HPDE6-E6E7 (cell line): ENCODE data around the gene KCNH5.
"Not testable (repeated sequence)": the region's sequence is repeated elsewhere in the genome, so short reads cannot be mapped to it uniquely, and the experiment has no call there.

Experiments
- DNase-seq: peaks from one replicate; pipeline ENCODE4 v3.0.0; 2011; ENCODE audit warnings: missing footprints; ENCODE audit errors: extremely low spot score

KCNH5 gene

GRCh38 chr14:62882967-62883366 is 162.3 kb downstream of the KCNH5 start:
- DNase-seq: no peak

DNA sequence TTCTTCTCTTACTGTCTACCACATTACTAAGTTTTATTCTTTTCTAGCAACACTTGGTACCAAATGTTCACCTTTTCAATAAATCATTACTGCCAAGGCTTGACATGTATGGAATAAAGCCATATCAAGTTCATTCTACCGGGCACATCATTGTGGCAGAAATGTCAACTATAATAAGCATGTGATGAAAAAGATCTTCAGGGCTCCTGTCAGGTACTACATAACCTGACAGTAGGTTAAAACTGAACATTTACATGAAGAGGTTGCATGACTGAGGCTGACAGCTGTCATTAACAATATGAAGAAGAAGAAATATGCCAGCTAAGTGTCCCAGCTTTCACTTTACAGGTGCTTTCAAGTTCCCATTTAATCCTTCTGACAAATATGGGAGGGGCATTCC is 178.9 kb downstream of the KCNH5 start:
- no peak for DNase-seq

DNA sequence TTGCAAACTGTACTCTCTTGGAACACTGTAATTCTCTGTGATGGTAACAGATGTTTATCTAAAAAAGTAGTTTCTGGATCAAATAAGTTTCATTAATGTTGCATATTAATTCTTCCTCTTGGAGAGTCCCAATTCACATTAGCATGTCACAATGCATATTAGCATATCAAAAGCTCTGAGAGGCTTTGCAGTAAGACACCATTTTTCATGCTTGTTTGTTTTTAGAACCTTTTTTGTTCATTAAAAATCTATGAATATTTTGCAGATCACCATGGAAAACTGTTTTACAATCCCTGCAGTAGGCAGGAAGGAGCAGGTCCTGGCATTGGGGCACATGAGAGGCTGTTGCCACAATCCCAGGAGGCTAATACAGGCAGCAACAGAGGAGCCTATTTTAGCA is 180.7 kb downstream of the KCNH5 start:
- DNase-seq: no peak

DNA sequence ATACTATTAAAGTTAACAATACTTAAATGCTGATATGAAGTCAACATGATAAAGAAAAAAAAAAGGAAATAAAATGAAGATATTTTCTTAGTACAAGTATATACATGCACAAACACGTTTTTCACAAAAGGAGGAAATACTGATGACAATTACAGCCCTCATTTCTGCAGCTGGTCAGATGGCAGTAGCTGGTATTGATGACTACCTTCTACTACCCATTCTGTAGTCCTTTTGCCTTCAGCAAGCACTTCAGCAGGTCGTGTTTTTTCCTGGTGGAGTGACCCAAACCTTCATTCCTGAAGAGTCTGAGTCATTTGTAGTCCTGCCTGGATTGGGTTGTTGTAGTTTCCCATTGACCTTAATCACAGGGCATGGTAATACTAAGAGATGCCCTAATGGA is 187.2 kb downstream of the KCNH5 start:
- not testable (repeated sequence) for DNase-seq

DNA sequence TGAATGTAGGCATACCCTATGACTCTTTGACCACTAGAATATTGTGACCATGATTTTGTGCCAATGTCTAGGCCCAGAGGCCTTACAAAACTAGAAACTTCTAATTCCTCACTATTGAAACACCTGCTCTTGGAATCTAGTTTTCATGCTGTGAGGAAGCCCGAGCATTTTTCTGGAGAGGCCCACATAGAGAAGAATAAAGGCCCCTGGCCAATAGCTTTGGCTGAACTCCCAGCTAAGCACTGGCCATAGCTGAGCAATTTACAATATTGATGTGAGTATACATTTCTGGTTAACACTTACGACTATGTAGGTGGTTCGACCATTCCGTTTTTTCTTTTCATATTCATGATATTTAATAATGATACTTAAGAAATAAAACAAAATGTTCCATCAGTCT is 190.3 kb downstream of the KCNH5 start:
- DNase-seq: no peak

DNA sequence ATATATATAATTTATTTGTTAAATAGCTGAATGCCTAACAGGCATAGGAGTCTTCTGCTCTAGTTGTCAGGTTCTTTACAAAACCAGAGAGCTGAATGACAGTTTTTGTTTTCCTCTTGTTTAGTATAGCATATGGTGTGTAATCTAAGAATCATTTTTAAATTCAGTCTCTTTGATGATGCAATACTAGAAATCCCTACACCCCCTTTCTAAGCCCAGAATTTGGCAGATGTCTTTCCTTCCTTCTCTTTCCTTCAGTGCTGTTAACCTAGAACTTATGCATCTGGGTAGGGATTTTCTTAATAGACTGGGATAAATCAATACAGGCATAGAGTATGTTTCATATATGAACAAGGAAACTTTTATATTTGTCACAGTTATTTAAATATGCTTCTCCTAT is 198.1 kb downstream of the KCNH5 start:
- DNase-seq: no peak

GRCh38 chr14:62844546-62844945 is 200.7 kb downstream of the KCNH5 start:
- no peak for DNase-seq

DNA sequence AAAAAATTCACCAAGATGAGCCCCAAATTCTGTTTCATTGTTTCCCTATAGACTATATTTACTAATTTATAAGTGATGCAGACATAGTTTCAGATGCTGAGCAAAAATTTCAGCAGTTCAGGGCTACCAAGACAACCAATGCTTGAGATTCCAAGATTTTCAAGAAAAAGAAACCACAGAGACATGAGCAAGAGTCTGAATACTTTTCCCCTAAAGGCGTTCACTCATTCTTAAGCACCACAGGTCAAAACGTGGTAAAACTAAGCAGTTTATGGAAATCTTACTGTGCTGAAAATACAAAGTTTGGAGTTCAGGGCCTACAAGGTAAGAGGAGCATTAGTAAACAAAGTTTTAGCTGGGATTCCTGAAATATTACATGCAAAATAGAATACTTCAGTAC is 221.2 kb downstream of the KCNH5 start:
- DNase-seq: no peak

- DNase-seq: no peak
Measured at GRCh38 chr14:62819931-62820330, 225.3 kb downstream of the KCNH5 start.

- DNase-seq: no peak
Measured at GRCh38 chr14:62807636-62808035, 237.6 kb downstream of the KCNH5 start.

- no peak for DNase-seq
Measured at GRCh38 chr14:62800577-62800976, 244.7 kb downstream of the KCNH5 start.

DNA sequence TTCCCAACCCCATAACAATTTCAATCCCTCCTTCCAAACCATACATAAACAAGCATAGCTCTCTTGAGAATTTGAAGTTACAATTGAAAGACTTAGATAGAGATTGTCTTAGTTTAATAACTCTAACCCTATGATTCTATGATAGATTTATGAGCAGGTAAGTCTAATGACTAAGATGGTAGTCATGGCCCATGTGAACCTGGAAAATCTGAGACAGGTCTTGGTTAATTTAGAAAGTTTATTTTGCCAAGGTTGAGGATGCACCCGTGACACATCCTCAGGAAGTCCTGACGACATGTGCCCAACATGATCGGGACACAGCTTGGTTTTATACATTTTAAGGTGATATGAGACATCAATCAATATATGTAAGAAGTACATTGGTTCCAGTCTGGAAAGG is 248.8 kb downstream of the KCNH5 start:
- DNase-seq: no peak

GRCh38 chr14:62792578-62792977 is 252.7 kb downstream of the KCNH5 start:
- DNase-seq: no peak

DNA sequence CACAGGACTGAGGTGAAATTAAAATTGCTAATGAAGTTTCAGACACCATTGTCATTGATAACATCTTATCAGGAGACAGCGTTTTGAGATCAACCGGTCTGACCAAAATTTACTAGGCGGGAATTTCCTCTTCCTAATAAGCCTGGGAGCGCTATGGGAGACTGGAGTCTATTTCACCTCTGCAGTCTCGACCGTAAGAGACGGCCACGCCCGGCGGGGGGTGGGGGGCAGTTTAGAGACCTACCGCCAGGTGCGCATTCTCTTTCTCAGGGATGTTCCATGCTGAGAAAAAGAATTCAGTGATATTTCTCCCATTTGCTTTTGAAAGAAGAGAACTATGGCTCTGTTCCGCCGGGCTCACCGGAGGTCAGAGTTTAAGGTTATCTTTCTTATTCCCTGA is 263.9 kb downstream of the KCNH5 start:
- not testable (repeated sequence) for DNase-seq

DNA sequence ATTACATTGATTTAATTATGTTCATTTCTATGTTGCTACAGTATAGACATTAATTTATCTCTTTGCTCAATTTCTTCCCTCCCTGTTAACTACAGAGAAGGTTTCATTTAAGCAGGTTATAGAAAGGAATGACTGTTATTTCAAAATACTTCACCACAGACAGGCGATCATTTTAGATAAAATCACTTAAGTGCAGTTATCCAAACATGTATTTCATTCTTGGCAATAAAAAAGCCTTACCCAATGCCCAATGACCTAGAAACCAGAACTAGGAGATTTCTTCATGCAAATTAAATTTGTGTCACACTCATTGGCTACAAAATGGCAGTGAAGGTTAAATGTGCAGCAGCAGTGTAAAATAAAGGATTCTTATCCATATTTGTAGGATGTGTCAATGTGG is 266.4 kb downstream of the KCNH5 start:
- DNase-seq: no peak

GRCh38 chr14:62778310-62778709 is 266.9 kb downstream of the KCNH5 start:
- DNase-seq: no peak

DNA sequence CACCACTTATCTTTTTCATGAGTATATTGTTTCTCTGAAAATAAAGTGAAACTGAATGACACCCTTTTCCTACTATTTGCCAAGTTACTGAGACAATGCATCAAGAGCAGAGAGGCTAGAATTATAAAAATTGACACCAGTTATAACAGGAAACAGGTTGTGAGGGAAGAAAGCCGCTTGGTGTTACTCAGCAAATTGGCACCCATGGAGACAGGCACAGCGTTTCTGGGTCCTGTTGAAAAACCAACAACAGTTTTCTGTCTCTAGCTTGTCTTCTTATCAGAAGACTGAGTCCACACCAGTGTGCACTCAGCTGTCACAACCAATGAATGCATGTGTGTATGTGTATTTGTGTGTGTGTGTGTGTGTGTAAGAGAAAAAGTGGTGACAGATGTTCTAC is 267.7 kb downstream of the KCNH5 start:
- no peak for DNase-seq

DNA sequence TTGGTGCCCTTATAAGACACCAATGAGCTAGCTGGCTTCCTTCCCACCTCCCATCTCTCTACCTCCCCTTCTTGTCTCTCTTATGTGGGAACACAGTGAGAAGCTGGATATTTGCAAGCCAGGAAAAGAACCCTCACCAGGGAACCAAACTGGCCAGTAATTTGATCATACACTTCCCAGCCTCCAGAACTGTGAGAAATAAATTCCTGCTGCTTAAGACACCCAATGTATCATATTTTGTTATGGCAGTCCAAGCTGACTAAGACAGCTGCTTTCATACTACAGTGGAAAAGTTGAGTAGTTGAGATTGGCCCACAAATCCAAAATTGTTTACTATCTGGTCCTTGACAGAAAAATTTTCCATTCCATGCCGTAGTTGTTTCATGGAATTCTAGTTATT is 269.0 kb downstream of the KCNH5 start:
- no peak for DNase-seq

DNA sequence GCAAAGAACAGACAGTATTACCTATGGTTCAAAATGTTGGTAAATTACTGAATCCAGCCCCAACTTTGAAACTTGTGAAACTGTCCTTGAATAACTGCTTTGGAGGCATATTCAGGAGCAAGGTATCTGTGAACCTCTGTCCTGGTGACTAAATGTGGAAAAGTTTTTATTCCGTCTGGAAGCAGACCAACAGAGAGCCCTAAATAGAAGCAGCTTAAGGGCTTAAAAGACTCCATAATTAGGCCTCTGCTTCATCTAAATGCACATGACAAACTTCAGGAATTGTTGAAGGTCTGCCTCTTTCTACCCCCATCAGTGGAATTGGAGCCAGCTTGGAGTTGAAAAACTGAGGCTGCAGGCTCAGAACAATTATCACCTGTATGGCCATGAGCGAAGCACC is 276.5 kb downstream of the KCNH5 start:
- no peak for DNase-seq

GRCh38 chr14:62763951-62764350 is 281.3 kb downstream of the KCNH5 start:
- DNase-seq: no peak

DNA sequence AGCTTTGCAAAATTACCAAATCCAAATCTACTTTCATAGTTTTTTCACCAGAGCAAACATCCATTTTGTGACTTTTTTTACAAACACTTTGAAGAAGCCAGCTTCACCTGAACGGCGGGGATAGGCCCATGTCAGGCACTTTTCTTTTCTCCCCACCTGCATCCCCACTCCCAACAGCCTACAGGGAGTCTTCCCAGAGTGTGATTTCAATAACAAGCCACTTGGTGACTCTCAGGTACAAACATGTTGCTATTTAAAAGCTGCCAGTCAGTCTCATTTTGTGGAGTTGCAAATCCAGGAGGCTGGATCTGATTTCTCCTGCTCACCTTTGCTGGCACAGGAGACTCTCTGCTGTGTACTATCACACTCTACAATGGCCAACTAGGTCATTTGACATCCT is 285.5 kb downstream of the KCNH5 start:
- DNase-seq: no peak

DNA sequence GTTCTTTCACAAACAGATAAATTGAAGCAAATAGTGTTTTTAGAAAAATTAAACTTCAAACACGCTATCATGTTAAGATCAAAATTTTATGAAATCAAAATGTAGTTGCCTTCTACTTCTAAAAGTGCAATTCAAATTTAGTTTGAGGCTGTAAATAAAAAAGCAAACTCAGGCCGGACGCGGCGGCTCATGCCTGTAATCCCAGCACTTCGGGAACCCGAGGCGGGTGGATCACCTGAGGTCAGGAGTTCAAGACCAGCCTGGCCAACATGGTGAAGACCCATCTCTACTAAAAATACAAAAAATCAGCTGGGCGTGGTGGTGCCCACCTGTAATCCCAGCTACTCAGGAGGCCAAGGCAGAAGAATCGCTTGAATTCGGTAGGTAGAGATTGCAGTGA is 298.4 kb downstream of the KCNH5 start:
- not testable (repeated sequence) for DNase-seq

- no peak for DNase-seq
Measured at GRCh38 chr14:62745496-62745895, 299.8 kb downstream of the KCNH5 start.

DNA sequence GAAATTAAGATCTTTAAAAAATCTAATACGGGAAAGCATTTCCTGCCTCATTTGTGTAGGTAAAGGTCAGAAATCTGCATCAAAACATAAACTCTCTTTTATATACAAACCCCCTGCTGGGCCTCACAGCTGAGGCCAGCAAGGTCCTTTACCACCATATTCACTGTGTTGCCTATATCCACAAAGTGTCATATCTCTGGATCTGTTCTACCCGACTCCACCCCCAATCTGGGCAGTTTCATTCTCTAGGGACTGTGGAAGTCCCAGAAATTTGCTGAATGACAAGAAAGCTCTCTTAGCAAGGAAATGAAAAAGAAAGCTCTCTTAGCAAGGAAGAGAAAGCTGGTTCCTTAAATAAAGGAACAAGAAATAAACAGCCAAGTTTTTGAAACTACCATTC is 301.7 kb downstream of the KCNH5 start:
- DNase-seq: no peak

DNA sequence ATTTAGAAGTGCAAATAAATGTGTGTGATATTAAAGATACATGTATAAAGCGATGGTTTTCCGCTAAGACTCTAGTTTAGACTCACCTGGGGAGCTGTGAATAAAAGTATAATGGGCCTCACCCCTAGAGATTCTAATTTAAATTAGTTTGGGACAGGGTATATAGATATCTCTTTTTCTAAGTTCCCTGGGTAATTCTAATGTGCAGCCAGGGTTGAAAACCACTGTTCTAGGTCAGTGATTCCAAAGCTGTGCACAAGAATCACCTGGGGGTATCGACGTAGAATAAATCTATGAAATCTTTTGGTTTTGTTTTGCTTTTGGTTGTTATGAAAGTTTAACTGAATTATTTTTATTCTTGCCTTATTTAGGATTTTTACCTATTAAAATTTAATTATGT is 302.1 kb downstream of the KCNH5 start:
- no peak for DNase-seq
